HepG2 (cell line): ENCODE measurements around the gene DBNDD2. TPM values are rescaled to one million over a fixed set of nuclear protein-coding genes. Genes with fewer than 3 reads are reported as not detected.

Source experiments
- ATF6 ChIP-seq: sonication (generic); formaldehyde crosslinking; conservative IDR thresholded peaks from 2 replicates; pipeline ENCODE4 v1.4.0; 2020; ENCODE audit warnings: missing genetic modification reagents
- CTCF ChIP-seq: sonication (generic); formaldehyde crosslinking; IDR thresholded peaks from 2 replicates; pipeline ENCODE4 v1.5.0; 2020; ENCODE audit warnings: mild to moderate bottlenecking, missing genetic modification reagents, moderate library complexity
- ETS1 ChIP-seq: sonication (generic); formaldehyde crosslinking; IDR thresholded peaks from 2 replicates; pipeline ENCODE4 v1.4.0; 2020; ENCODE audit warnings: missing genetic modification reagents
- GATAD2A ChIP-seq: IDR thresholded peaks from 2 replicates; pipeline ENCODE4 v1.6.1; 2016
- HMGXB4 ChIP-seq, 2 experiments: sonication (generic) in 1 of 2; formaldehyde crosslinking in 1 of 2; IDR thresholded peaks; 2 replicates each; pipeline versions ENCODE4 v1.4.0 to v1.6.1; 2018 to 2020; ENCODE audit warnings: missing genetic modification reagents in 2 of 2, borderline replicate concordance in 1 of 2, low read depth in 1 of 2, mild to moderate bottlenecking in 1 of 2, missing biosample characterization in 1 of 2
- MAZ ChIP-seq, 2 experiments: sonication (generic) in 1 of 2; formaldehyde crosslinking in 1 of 2; IDR thresholded peaks; 2 replicates each; pipeline versions ENCODE4 v1.5.0 to v1.6.1; 2012 to 2020; ENCODE audit warnings: low read depth in 2 of 2, mild to moderate bottlenecking in 2 of 2, borderline replicate concordance in 1 of 2, improper control_type of control experiment in 1 of 2, low read length in 1 of 2, missing genetic modification reagents in 1 of 2, moderate library complexity in 1 of 2
- NFKBIZ ChIP-seq: IDR thresholded peaks from 2 replicates; pipeline ENCODE4 v1.6.1; 2018; ENCODE audit warnings: missing genetic modification reagents, missing compliant biosample characterization
- SIX4 ChIP-seq: sonication (generic); formaldehyde crosslinking; IDR thresholded peaks from 2 replicates; pipeline ENCODE4 v1.4.0; 2020; ENCODE audit warnings: missing genetic modification reagents
- SKIL ChIP-seq: sonication (generic); formaldehyde crosslinking; IDR thresholded peaks from 2 replicates; pipeline ENCODE4 v1.8.0; 2022; ENCODE audit warnings: missing genetic modification reagents, mild to moderate bottlenecking, moderate library complexity, borderline replicate concordance
- SMC3 ChIP-seq: IDR thresholded peaks from 2 replicates; pipeline ENCODE4 v1.6.1; 2011; ENCODE audit warnings: low read length, improper control_type of control experiment
- SRSF9 ChIP-seq: fragments of 200-400 bp; formaldehyde crosslinking; IDR thresholded peaks from 2 replicates; pipeline ENCODE4 v1.6.1; 2018; ENCODE audit warnings: borderline replicate concordance, mild to moderate bottlenecking, low read depth, low read length; ENCODE audit not compliant: insufficient read depth, poor library complexity, severe bottlenecking
- ZNF18 ChIP-seq: sonication (generic); formaldehyde crosslinking; IDR thresholded peaks from 2 replicates; pipeline ENCODE4 v1.8.0; 2022; ENCODE audit warnings: mild to moderate bottlenecking, missing genetic modification reagents; ENCODE audit not compliant: insufficient replicate concordance
- ZNF296 ChIP-seq: sonication (generic); formaldehyde crosslinking; conservative IDR thresholded peaks from 2 replicates; pipeline ENCODE4 v1.5.0; 2020; ENCODE audit warnings: mild to moderate bottlenecking, missing genetic modification reagents
- ZNF441 ChIP-seq: sonication (generic); formaldehyde crosslinking; IDR thresholded peaks from 2 replicates; pipeline ENCODE4 v1.7.0; 2021; ENCODE audit warnings: missing genetic modification reagents, borderline replicate concordance
- ZNF781 ChIP-seq: sonication (generic); formaldehyde crosslinking; IDR thresholded peaks from 2 replicates; pipeline ENCODE4 v1.5.1; 2020; ENCODE audit warnings: borderline replicate concordance, mild to moderate bottlenecking, missing genetic modification reagents; ENCODE audit errors: not compliant biosample characterization
- ZNF883 ChIP-seq: sonication (generic); formaldehyde crosslinking; IDR thresholded peaks from 2 replicates; pipeline ENCODE4 v1.5.1; 2020; ENCODE audit warnings: mild to moderate bottlenecking, missing genetic modification reagents; ENCODE audit errors: not compliant biosample characterization
- polyA plus RNA-seq, 8 experiments: library from polyadenylated mRNA; depleted of rRNA in 3 of 8; stranded (reverse) in 7 of 8; unstranded in 1 of 8; fragments of >200 nt; fragmentation: Illumina TruSeq in 4 of 8; extraction: Trizol in 4 of 8; gene quantifications; 2 replicates each; pipeline versions ENCODE4 v1.2.1 to v1.2.3, GENCODE V29; 2011 to 2016; ENCODE audit warnings: low read depth in 4 of 8, missing spikeins in 1 of 8, mixed read lengths in 1 of 8; ENCODE audit not compliant: insufficient read depth in 1 of 8
- total RNA-seq, 5 experiments: library from RNA; depleted of rRNA; stranded (reverse); fragments of >200 nt; fragmentation: Illumina TruSeq; extraction: Trizol; gene quantifications; 2 replicates each; pipeline ENCODE4 v1.2.3, GENCODE V29; 2016; ENCODE audit warnings: low read depth in 1 of 5

Gene DBNDD2
- total and polyA plus RNA-seq, 2 of the 13 experiments (the other 11 are each of a cell fraction or from before 2014, with no cell fraction given): 16.7 to 47.6 TPM

- TF ChIP-seq HMGXB4 (CRISPR knock-in tag; IDR thresholded peaks at IDR 0.05; ENCODE audit: borderline replicate concordance in 1 of 2, low read depth in 1 of 2) (peak in 1 of 2 experiments; percentile 29; a peak in 1 of 4 replicates), SKIL (CRISPR knock-in tag) (no peak), ZNF883 (CRISPR knock-in tag) (peak; percentile 39), GATAD2A (CRISPR knock-in tag) (no peak), MAZ (IDR thresholded peaks at IDR 0.05; ENCODE audit: borderline replicate concordance, low read depth, low read length) (no peak), MAZ (CRISPR knock-in tag; IDR thresholded peaks at IDR 0.05; ENCODE audit: low read depth) (no peak), ZNF18 (CRISPR knock-in tag) (no peak), ATF6 (no peak), CTCF (CRISPR knock-in tag) (peak; percentile 75), ETS1 (CRISPR knock-in tag) (no peak), SRSF9 (no peak), SMC3 (peak; percentile 54), ZNF781 (CRISPR knock-in tag) (no peak), SIX4 (CRISPR knock-in tag) (0 out of 2 replicates have a peak, but pooled peaks have one; percentile 11), ZNF441 (CRISPR knock-in tag) (no peak), NFKBIZ (CRISPR knock-in tag) (no peak), ZNF296 (CRISPR knock-in tag) (no peak)
These were observed 37.9 kb downstream of the DBNDD2 start (continued) for GRCh38 chr20:45445805-45446562.
